Raji (cell line): ENCODE data around the gene TRMT2A.

Experiments
- POLR2A ChIP-seq: IDR thresholded peaks from 2 replicates; pipeline ENCODE4 v1.6.1; 2011; ENCODE audit warnings: low read depth, low read length, control low read depth; ENCODE audit not compliant: insufficient read depth

The TRMT2A gene

DNA sequence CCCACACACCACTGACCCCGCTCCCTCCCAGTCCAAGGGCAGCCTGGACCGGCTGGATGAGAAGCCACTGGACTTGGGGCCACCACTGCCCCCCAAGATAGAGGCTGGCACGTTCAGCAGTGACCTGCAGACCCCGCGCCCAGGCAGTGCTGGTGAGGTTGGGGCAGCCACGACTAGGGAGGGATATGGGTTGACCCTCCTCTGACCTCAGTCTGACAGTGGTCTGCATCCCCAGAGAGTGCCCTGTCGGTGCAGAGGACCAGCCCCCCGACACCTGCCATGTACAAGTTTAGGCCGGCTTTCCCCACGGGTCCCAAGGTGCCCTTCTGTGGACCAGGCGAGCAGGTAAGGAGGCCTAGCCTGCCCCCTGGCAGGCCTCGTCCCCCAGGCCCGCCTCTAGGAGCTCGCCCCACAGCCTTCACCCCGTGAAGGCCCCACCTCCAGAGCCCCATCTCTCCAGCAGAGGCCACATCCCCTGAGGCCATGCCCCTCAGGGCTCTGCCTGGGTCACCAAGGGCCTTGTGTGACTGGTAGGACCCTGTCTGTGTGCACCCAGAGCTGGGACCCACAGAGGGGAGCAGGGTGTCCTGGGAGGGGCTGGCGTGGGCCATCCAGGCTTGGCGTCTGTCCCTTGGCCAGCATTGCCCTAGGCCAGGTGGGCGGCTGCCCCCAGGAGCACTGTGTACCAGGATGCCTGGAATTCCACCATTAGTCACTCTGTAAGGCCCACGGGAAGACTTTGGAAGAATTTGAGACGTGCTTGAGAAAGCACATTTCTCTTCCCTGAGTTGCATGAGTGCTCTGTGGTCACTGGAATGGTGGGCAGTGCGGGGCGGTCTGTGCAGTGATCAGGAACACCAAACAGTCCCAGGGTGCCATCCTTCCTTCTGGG is 24.4 kb upstream of the TRMT2A start:
- no peak for TF ChIP-seq POLR2A

DNA sequence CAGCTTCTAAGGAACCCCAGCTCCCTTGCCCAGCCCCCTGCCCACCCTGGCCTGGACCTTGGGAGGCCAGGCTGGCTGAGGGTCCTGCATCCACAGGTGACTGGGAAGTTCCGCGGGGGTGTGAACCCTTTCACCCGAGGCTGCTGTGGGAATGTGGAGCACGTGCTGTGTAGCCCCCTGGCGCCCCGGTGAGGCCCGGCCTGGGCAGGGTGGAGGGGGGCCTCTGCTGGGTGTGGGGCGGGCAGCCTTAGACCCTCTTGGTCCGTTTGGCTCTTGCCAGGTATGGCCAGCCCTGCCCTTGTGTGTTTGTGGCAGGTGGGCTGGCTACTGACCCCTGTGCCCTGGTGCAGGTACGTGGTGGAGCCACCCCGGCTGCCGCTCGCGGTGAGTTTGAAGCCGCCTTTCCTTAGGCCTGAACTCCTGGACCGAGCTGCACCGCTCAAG is 23.5 kb upstream of the TRMT2A start:
- no peak for TF ChIP-seq POLR2A

DNA sequence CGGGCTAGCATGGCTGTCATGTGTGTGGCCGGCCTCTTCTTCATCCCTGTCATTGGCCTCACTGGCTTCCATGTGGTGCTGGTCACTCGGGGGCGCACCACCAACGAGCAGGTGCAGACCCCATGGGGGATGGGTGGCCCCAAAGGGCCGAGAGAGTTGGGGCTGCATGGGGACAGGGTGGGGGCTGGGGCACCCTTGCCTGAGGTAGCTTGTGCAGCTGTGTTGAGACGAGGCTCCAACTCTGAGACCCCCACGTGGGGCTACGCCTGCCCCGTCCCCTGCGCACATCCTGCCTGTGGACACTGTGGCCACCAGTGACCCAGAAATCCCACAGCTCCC is 23.1 kb upstream of the TRMT2A start:
- no peak for TF ChIP-seq POLR2A

DNA sequence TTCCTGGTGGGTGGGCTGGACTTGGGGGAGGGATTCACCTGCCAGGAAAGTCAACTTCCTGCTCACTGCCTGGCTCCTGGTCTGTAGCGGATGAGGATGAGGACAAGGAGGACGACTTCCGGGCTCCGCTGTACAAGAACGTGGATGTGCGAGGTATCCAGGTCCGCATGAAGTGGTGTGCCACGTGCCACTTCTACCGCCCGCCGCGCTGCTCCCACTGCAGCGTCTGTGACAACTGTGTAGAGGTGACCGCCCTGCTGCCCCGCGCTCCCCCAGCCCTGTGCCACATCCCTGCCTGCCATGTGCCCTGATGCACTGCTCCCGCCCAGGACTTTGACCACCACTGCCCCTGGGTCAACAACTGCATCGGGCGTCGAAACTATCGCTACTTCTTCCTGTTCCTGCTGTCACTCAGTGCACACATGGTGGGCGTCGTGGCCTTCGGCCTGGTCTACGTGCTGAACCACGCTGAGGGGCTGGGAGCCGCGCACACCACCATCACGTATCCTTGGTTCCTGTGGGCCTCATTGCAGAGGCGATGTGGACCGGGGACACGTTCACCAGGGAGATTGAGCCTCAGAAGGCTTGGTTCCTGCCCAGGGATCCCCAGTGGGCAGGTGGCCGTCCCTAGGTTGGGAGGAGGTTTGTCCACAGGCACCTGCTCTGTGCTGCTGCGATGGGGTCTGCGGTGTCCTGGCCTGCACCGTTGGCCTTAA is 22.5 kb upstream of the TRMT2A start:
- TF ChIP-seq POLR2A, result no peak

DNA sequence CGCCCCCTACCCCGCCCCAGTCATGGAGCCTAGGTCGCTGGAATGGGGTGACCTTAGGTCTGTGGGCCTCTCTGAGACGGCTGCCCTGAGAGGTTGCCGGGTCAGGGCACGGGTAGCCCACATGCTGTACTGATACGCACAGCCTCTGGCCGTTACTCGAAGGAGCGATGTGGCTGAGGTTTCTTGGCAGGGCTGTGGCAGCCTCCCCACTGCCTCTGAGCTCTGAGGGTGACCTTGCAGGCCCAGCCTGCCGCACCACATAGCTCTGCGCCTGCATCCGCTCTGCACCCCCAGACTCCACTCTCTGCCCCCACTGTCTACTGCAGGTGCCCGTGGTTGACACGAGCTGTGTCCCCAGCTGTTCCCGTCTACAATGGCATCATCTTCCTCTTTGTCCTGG is 21.8 kb upstream of the TRMT2A start:
- TF ChIP-seq POLR2A, result no peak

DNA sequence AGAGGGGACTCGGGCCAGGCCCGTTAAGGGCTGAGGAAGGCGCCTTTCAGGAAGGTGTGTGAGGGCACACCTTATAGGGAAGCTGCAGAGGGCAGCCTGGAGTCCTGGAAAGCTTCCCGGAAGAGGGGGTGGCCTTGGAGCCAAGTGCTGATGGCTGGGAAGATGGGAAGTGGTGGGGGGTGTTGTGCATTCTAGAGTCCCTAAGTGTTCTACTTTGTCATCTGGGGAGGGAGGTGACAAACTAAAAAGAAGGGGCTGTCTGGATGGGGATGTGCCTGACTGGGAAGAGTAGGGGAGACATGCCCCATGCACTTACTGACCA is 21.4 kb upstream of the TRMT2A start:
- no peak for TF ChIP-seq POLR2A

DNA sequence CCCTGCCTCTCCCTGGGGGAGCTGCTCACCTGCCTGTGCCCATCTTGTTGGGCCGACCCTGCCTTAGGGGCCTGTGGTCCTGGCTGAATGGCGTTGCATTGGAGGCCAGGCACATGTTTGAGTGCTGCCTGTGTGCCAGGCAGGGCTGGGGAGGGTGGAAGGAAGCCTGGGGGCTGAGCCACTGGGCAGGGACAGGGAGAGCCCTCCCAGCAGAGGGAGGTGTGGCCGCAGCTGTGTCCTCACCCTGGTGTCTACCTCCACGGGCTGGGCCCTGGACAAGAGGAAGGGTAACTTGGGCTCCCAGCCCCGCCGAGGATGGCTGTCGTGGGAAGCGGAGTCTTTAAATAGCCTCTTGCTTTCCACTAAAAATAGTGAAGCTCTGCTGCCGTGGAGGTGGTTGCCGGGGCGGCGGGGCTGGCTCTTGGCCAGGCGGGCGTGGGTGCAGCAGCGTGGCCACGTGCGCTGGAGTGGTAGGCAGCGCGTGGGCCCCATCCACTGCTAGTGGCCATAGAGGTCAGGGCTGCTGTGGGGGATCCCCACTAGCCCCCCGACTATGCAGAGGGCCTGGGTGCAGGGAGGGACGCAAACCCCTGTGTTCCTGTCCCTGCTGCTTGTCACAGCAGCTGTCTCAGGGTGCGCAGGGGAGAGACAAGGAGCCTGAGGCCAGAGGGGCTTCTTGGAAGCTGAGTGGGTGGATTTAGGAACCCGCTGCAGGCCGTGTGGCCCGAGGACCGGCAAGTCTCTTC is 20.8 kb upstream of the TRMT2A start:
- TF ChIP-seq POLR2A, result no peak

DNA sequence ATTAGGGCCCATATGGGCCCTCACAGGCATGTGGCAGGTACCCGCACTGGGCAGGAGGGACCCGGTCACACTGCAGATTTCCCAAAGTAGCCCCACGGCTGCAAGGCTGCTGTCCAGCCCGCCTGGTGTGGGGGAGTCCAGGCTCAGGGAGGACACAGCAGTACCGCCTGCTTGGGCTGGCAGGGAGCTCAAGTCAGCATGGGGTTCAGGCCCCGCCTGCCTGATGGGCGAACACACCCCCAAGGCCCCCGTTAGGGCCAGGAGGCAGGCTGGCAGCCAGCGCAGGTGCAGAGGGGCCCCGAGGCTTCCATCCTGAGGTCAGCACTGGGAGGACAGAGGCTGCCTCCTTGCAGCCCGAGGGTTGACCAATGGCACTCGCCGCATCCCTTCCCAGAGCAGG is 20.1 kb upstream of the TRMT2A start:
- no peak for TF ChIP-seq POLR2A

DNA sequence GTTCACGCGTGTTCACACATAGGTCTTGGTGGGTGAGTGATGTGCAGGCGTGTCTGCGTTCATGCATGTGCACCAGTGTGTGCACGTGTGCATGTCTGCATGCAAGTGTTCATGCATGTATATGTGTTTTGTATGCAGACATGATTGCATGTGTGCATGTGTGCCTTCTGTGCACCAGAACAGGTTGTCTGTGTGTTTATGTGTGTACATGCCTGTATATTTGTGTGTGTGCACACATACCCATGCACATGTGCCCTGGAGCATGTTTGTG is 19.5 kb upstream of the TRMT2A start:
- no peak for TF ChIP-seq POLR2A

DNA sequence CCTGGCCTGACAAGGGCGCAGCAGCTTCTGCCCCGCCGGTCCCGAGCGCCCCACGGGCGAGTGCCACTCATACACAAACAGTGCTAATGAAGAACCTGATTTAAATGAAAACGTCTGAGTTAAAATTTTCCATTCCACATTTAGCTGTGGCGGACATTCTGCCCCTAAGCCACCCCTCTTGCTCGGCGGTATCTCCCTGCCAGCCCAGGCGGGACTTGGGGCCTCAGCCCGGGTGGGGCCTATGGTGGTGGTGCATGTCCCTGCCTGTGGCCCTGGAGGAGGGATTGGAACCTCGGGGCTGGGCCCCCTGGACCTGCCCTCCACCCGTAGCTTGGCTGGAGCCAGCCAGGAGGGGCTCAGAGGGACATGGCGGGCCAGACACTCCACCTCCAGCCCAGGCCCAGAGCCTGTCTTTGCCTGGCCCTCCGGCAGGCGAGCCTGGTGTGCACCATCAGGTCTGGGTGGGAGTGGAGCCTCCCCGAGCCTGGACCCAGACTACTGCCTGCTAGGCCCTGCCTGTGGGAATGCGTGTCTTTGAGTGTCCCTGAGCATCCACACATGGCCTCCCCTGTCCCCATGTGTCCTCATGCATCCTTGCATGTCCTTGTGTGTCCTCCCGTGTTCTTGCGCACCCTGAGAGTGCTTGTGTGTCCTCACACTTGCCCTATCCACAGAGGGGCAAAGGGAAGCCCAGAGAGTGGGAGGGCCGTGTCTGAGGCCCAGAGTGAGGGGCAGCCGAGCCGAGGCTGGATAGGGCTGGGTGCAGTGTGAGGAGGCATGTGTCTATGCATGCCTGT is 19.0 kb upstream of the TRMT2A start:
- no peak for TF ChIP-seq POLR2A

DNA sequence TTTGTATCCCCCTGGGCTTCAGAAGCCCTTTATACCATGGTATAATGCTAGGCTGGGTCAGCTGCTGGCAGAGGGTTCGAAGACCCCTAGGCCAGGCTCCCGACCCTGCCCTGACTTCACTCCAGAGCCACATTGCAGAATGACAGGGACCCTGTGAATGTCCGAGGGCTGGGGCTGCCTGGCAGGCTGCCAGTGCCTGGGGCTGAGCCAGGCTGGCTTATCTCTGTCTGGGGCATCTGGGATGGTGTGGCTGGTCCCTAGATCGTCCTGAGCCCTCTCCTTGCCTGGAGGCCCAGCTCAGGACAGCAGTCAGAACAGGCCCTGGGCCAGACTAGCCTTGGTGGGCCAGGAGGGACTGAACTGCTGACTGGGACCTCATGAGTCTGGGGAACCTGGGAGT is 18.2 kb upstream of the TRMT2A start:
- no peak for TF ChIP-seq POLR2A

DNA sequence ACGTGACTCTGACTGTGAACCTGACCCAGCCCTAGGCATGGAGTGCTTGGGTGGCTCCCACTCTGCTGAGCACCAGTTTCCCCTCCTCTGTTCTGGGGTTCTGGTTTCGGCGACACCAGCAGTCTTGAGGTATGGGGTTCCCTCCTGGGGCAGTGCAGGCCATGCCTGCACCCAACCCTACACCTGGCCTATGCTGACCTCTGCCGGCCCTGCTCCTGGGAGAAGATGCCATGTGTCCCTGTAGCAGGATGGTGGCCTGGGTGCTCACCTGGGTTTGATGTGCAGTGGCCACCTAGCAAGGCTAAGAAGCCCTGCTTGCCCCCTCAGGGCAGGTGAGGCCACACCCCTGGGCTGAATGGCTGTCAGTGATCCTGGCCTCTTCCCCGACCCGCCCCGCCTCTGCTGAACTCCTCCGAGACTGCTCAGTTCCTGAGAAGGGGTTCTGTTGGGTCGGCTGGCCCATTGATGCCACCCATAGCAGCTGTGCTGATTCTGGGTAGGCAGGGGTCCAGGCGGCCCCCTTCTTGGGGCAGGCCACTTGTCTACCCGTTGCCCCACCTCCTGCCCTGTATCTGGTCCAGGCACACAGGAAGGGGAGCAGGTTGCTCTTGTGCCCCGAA is 17.0 kb upstream of the TRMT2A start:
- TF ChIP-seq POLR2A, result no peak

DNA sequence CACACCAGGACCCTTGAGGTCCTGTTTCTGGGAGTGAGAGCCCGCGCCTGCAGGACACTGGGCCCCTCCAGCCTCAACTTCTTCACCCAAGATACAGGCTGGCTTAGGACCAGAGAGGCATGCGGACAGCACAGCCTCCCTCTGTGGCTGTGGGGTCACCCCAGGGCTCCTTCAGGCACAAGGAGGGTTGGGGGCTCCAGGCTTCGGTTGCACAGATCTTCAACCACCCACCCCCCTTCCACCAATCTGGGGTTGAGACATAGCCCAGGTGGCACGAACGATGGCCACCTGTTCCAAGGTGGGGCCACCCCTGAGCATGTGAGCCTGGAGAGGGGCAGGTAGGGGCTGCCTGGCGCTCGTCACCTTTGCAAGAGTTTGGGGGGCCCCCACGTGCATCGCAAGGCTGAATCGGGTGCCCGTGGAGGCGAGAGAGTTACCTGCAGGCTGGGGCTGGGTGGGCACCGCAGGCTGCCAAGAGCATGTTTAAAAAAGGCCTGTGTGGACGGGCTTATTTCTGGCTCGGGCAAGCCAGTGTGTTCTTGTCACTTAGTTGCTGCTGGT is 15.7 kb upstream of the TRMT2A start:
- TF ChIP-seq POLR2A, result no peak

DNA sequence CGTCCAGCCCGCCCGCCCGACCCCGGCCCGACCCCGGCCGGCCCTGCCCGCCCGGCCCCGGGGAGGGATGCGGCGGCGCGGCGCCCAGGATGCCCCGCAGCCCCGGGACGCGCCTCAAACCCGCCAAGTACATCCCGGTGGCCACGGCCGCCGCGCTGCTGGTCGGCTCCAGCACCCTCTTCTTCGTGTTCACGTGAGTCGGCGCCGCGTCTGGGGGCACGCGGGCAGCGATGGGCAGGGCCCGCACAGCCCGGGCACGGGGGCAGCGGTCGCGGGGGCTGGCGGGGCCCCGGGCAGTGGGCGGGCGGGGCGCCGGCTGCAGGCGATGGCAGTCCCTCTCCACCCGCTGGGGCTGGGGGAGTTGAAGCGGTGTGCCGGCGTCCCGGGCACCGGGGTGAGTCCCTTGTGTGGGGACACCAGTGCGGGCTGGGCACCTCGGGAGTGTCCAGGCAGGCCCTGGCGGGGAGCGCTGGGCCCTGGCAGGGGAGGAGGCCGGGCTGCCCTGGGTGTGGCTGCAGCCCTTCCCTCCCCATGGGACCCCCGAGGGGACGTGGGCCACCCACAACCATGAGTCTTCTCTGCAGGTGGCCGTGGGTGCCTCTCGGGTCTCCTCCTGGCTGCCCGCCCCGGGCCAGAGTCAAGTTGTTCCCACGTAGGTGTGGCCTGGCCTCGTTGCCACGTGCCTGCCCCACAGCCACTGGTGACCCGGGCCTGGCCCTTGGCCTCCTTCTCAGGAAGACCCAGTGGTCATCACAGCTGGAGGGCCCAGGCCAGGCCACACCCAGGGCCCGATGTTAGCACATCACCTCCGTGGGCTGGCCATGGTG is 15.0 kb upstream of the TRMT2A start:
- no peak for TF ChIP-seq POLR2A
